ENCODE data around the gene FBXW7. TPM values are rescaled to one million over a fixed set of nuclear protein-coding genes. Genes with fewer than 3 reads are reported as not detected.

The FBXW7 gene
- total and polyA plus RNA-seq, 2 donors (not counting 1 experiment from before 2014, with no cell fraction given), result 16.3 to 68.7 TPM

GRCh38 chr4:152363904-152364303 lies 172.0 kb downstream of the FBXW7 start:
- H4K20me1 ChIP-seq (ENCODE audit: control insufficient read depth, extremely low read depth, insufficient read depth, low read length), result no peaks in the 10 kb centered on the region
- no peak overlapping the region for H3K9ac ChIP-seq (ENCODE audit: insufficient read depth, low read length)
- H3K4me3 ChIP-seq (replicated peaks in 1 of 4; ENCODE audit: control extremely low read depth in 1 of 4, insufficient read depth in 1 of 4, low read depth in 3 of 4, low read length in 4 of 4), result no peak overlapping the region
- H3K79me2 ChIP-seq (ENCODE audit: control insufficient read depth, insufficient read depth, low read length), result no peaks in the 10 kb centered on the region
- H3K9me3 ChIP-seq (ENCODE audit: control insufficient read depth, insufficient read depth, low read depth, low read length), result no peaks in the 10 kb centered on the region
- no peak overlapping the region for H2AFZ ChIP-seq (ENCODE audit: low read length)
- H3K4me2 ChIP-seq (ENCODE audit: extremely low read depth, insufficient read depth, low read length), result no peak overlapping the region
- H3K27me3 ChIP-seq (ENCODE audit: control insufficient read depth, insufficient read depth, low read length), result no peaks in the 10 kb centered on the region
- no peaks in the 10 kb centered on the region for H3K36me3 ChIP-seq (ENCODE audit: control insufficient read depth, insufficient read depth, low read length)
- no peak for TF ChIP-seq CTCF (conservative IDR thresholded peaks at IDR 0.05 in 1 of 2, IDR thresholded peaks at IDR 0.05 in 1 of 2; ENCODE audit: low read depth in 1 of 2, low read length in 2 of 2)
- TF ChIP-seq EZH2 (IDR thresholded peaks at IDR 0.05; ENCODE audit: low read length, missing control alignments), result no peak
- H3K27ac ChIP-seq (ENCODE audit: insufficient read depth, low read length), result no peak overlapping the region
- H3K4me1 ChIP-seq (ENCODE audit: control insufficient read depth, extremely low read depth, insufficient read depth, low read length), result peaks cover 5% of the 10 kb centered on the region
- no peak for DNase-seq (ENCODE audit: low read depth in 2 of 2)

- Histone ChIP-seq H3K4me3 (replicated peaks in 1 of 4; ENCODE audit: control extremely low read depth in 1 of 4, insufficient read depth in 1 of 4, low read depth in 3 of 4, low read length in 4 of 4) (no peak overlapping the region), H2AFZ (ENCODE audit: low read length) (no peak overlapping the region), H3K36me3 (ENCODE audit: control insufficient read depth, insufficient read depth, low read length) (no peaks in the 10 kb centered on the region), H3K27me3 (ENCODE audit: control insufficient read depth, insufficient read depth, low read length) (no peaks in the 10 kb centered on the region), H4K20me1 (ENCODE audit: control insufficient read depth, extremely low read depth, insufficient read depth, low read length) (no peaks in the 10 kb centered on the region), H3K9ac (ENCODE audit: insufficient read depth, low read length) (no peak overlapping the region), H3K79me2 (ENCODE audit: control insufficient read depth, insufficient read depth, low read length) (no peaks in the 10 kb centered on the region), H3K27ac (ENCODE audit: insufficient read depth, low read length) (no peak overlapping the region), H3K9me3 (ENCODE audit: control insufficient read depth, insufficient read depth, low read depth, low read length) (no peaks in the 10 kb centered on the region), H3K4me2 (ENCODE audit: extremely low read depth, insufficient read depth, low read length) (no peak overlapping the region), H3K4me1 (ENCODE audit: control insufficient read depth, extremely low read depth, insufficient read depth, low read length) (peaks cover 5% of the 10 kb centered on the region)
- DNase-seq (ENCODE audit: low read depth in 2 of 2), result peak; percentile 20 to 32
- no peak for TF ChIP-seq EZH2 (IDR thresholded peaks at IDR 0.05; ENCODE audit: low read length, missing control alignments)
- no peak for TF ChIP-seq CTCF (conservative IDR thresholded peaks at IDR 0.05 in 1 of 2, IDR thresholded peaks at IDR 0.05 in 1 of 2; ENCODE audit: low read depth in 1 of 2, low read length in 2 of 2)
Observed at GRCh38 chr4:152363086-152363485, 172.8 kb downstream of the FBXW7 start.

- TF ChIP-seq CTCF (conservative IDR thresholded peaks at IDR 0.05 in 1 of 2, IDR thresholded peaks at IDR 0.05 in 1 of 2; ENCODE audit: low read depth in 1 of 2, low read length in 2 of 2) (no peak), EZH2 (IDR thresholded peaks at IDR 0.05; ENCODE audit: low read length, missing control alignments) (no peak)
- no peak overlapping the region for H3K27ac ChIP-seq (ENCODE audit: insufficient read depth, low read length)
- H3K4me2 ChIP-seq (ENCODE audit: extremely low read depth, insufficient read depth, low read length), result no peak overlapping the region
- H3K27me3 ChIP-seq (ENCODE audit: control insufficient read depth, insufficient read depth, low read length), result no peaks in the 10 kb centered on the region
- H3K4me1 ChIP-seq (ENCODE audit: control insufficient read depth, extremely low read depth, insufficient read depth, low read length), result peaks cover 10% of the 10 kb centered on the region
- H4K20me1 ChIP-seq (ENCODE audit: control insufficient read depth, extremely low read depth, insufficient read depth, low read length), result no peaks in the 10 kb centered on the region
- no peak overlapping the region for H2AFZ ChIP-seq (ENCODE audit: low read length)
- H3K9me3 ChIP-seq (ENCODE audit: control insufficient read depth, insufficient read depth, low read depth, low read length), result no peaks in the 10 kb centered on the region
- no peak overlapping the region for H3K4me3 ChIP-seq (replicated peaks in 1 of 4; ENCODE audit: control extremely low read depth in 1 of 4, insufficient read depth in 1 of 4, low read depth in 3 of 4, low read length in 4 of 4)
- H3K36me3 ChIP-seq (ENCODE audit: control insufficient read depth, insufficient read depth, low read length), result no peaks in the 10 kb centered on the region
- no peak overlapping the region for H3K9ac ChIP-seq (ENCODE audit: insufficient read depth, low read length)
- DNase-seq (ENCODE audit: low read depth in 2 of 2), result peak in 1 of 2 donors; percentile 45
- no peaks in the 10 kb centered on the region for H3K79me2 ChIP-seq (ENCODE audit: control insufficient read depth, insufficient read depth, low read length)
Observed at GRCh38 chr4:152360045-152360410, 175.9 kb downstream of the FBXW7 start.
